NCI-H82 (cell line): ENCODE measurements around the gene CCR9.
A peak's percentile ranks its signal among the peaks of the same experiment; 100 is the strongest.

Experiments
- DNase-seq: peaks from one replicate; lab custom pipeline; 2025; lab: John Stamatoyannopoulos, UW

The CCR9 gene

GRCh38 chr3:45937206-45938042, 51.1 kb downstream of the CCR9 start:
- DNase-seq: no peak

GRCh38 chr3:45938043-45938435, 51.7 kb downstream of the CCR9 start:
- DNase-seq: no peak

- DNase-seq: peak; percentile 88
Observed at GRCh38 chr3:45938864-45939263, 52.5 kb downstream of the CCR9 start.

DNA sequence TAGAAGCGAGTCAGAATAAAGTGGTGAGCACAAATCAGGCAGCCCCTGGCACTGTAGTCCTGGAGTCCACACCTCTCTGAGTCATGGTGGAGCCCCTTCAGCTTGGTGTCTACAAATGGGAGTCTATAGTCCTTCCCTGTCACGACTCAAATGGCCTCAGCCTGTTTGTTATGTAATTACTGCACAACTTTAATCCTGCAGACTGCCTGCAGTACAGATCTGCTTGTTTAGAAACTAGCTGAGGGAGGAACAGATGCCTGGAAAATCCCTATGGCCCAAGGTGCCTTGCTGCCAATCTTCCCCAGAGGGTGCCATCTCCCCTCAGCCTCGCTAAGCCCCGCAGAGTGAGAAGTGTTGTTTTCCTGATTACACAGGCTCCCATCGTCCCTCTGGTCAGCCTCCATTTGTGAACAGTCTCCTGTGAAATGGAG, 53.0 kb downstream of the CCR9 start:
- peak; percentile 87 for DNase-seq

- DNase-seq: no peak
Observed at GRCh38 chr3:45940004-45940780, 53.8 kb downstream of the CCR9 start.

- no peak for DNase-seq
Observed at GRCh38 chr3:45940781-45941365, 54.5 kb downstream of the CCR9 start.

GRCh38 chr3:45942051-45942825, 55.9 kb downstream of the CCR9 start:
- peak; percentile 73 for DNase-seq

DNA sequence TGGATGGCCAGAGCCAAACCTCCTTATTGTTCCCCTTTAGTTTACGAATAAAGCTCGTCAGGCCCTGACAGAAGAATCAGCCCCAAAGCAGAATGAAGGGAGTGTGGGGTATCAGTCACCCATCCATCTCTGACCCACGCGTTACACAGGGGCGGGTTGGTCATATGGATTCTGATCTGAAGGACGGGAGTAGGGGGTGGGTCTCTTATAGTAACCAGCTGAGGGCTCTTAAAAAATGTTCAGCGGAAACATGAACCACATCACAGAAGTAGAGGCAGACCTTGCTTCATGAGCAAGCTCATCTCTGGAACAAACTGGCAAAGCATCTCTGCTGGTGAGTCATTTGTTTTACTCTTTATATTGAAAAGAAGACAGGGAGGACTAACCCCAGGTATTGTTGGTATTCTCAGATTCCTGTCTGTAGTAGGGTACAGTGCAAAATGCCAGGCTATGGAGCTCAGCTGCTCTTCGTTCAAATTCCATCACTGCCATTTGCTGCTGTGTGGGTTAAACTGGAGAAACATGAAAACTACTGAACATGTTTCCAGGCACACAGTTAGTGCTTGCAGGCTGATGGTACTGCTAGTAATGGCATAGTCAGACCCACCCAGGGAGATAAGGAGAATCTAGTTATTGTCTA, 57.0 kb downstream of the CCR9 start, which contains the start of gene CXCR6:
Gene CXCR6 (plus strand): TSS at position 258 of the 640 bp plus-strand sequence. CDS start 3,018 bp downstream, outside the sequence.
- no peak for DNase-seq

GRCh38 chr3:45944830-45945620, 58.7 kb downstream of the CCR9 start:
- DNase-seq: no peak

DNA sequence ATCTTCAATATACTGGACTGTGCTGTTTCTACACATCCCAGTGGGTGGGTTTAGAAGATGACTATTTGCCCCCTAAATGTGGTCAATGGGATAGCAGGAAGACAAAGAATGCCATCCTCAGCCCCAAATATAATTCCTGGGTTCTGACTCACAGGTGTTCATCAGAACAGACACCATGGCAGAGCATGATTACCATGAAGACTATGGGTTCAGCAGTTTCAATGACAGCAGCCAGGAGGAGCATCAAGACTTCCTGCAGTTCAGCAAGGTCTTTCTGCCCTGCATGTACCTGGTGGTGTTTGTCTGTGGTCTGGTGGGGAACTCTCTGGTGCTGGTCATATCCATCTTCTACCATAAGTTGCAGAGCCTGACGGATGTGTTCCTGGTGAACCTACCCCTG, 60.0 kb downstream of the CCR9 start:
- no peak for DNase-seq

DNA sequence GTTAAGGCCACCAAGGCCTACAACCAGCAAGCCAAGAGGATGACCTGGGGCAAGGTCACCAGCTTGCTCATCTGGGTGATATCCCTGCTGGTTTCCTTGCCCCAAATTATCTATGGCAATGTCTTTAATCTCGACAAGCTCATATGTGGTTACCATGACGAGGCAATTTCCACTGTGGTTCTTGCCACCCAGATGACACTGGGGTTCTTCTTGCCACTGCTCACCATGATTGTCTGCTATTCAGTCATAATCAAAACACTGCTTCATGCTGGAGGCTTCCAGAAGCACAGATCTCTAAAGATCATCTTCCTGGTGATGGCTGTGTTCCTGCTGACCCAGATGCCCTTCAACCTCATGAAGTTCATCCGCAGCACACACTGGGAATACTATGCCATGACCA, 60.5 kb downstream of the CCR9 start:
- DNase-seq: no peak

DNA sequence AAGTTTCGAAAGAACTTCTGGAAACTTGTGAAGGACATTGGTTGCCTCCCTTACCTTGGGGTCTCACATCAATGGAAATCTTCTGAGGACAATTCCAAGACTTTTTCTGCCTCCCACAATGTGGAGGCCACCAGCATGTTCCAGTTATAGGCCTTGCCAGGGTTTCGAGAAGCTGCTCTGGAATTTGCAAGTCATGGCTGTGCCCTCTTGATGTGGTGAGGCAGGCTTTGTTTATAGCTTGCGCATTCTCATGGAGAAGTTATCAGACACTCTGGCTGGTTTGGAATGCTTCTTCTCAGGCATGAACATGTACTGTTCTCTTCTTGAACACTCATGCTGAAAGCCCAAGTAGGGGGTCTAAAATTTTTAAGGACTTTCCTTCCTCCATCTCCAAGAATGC, 61.0 kb downstream of the CCR9 start:
- no peak for DNase-seq

- no peak for DNase-seq
Observed at GRCh38 chr3:45948311-45948781, 62.0 kb downstream of the CCR9 start.

DNA sequence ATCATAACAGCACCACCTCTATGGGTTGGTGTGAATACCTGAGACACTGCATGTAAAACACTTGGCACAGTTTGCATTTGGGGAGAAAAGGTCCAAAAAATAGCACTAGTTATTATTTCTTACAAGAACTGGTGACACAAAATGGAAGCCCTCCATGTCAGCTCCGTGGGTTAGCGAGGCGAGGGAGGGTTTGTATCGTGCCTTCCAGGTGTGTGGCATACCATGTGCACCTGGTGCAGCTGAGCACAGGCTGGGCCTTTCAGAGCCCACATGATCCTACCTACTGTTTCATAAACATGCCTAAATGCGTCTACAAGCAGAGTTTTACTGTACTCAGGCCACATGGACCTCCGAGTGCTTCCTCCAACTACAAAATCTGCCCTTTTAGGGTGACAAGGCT, 62.5 kb downstream of the CCR9 start:
- DNase-seq: no peak

GRCh38 chr3:45949432-45949831, 63.1 kb downstream of the CCR9 start:
- no peak for DNase-seq

DNA sequence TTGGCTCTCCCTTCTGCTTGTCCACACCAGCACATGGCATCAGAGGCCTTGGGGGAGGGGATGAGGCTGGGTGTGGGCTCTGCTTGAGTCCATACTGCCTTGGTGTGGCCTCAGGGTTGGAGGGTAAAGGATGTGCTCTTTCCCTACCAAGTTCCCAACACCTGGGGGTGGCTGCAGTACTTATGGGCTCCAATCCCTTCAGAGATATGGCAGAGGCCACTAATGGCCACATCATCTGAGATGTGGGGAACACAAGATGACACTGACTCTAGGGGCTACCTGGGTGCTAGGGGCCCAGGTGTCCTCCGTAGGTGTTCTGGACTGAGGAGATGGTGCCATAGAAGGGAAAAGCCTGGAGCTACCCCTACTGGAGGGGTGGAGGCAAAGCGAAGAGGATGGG, 63.8 kb downstream of the CCR9 start:
- DNase-seq: no peak

- no peak for DNase-seq
Observed at GRCh38 chr3:45950686-45951600, 64.6 kb downstream of the CCR9 start.

DNA sequence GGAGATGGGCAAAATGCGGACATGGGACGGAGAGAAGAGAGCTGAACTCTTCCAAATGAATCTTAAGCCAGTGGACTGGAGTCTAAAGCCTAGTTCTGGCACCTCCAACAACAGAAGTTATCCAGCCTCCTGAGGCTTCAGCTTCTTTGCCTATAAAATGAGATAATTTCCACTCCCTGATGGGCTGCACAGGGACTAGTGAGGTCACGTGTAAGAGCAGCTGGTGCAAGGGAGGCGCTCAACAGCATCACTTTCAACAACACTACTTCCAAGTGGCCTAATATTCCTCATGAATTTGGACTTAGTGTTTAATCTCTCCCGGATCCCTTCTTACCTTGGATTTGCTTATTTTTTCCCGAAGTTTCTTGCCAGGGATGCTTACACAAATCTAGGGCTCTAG, 65.6 kb downstream of the CCR9 start:
- no peak for DNase-seq

DNA sequence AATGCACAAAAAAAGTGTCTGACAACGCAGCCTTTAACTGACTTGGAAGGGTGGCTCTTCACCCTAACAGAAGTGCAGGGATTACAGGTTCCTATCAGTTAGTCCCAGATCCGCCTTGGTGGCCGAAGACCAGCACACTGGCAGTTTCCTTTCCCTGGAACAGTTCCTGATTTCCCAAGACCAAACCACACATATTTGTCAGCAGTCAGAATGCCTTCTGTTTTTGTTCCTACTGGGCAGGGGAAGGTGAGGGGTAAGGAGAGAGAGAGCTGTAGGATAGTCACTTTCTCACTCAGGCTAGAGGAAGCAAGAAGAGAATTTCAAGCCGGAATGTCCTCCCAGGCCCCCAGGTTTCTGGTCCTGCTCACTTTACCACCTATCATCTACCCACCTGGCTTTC, 66.1 kb downstream of the CCR9 start:
- DNase-seq: no peak
